ENCODE measurements around the gene ADAMTSL3. TPM values are rescaled to one million over a fixed set of nuclear protein-coding genes. Genes with fewer than 3 reads are reported as not detected.
"Not testable (repeated sequence)": the region's sequence is repeated elsewhere in the genome, so short reads cannot be mapped to it uniquely, and the experiment has no call there.

Gene ADAMTSL3
- total and polyA plus RNA-seq, 2 experiments from 2014 or later = 0.61 to 0.87 TPM

- no peak for TF ChIP-seq REST (IDR thresholded peaks at IDR 0.05; ENCODE audit: unreplicated experiment)
Observed at GRCh38 chr15:84037301-84037700, 383.4 kb downstream of the ADAMTSL3 start (continued).

GRCh38 chr15:84042434-84043056 is 388.6 kb downstream of the ADAMTSL3 start:
- H4K20me1 ChIP-seq (replicated peaks; ENCODE audit: insufficient read depth); H3K4me3 Mint-ChIP-seq; H3K4me1 ChIP-seq (ENCODE audit: insufficient read depth); H3K27me3 ChIP-seq (ENCODE audit: insufficient read depth); H3K4me1 Mint-ChIP-seq; H3K36me3 Mint-ChIP-seq (ENCODE audit: low read depth); H3K27me3 Mint-ChIP-seq (ENCODE audit: insufficient read depth, low read depth, poor library complexity); H3K79me2 ChIP-seq (replicated peaks; ENCODE audit: insufficient read depth); H3F3A ChIP-seq (replicated peaks; ENCODE audit: low read depth); H3K36me3 ChIP-seq (ENCODE audit: insufficient read depth); H3K27ac ChIP-seq (ENCODE audit: low read depth); H3K9me2 ChIP-seq (ENCODE audit: insufficient read depth); H3K27ac Mint-ChIP-seq: not testable (repeated sequence)
- Histone ChIP-seq H3K4me3 (peak overlapping the region; percentile 40), H3K4me2 (peak overlapping the region; percentile 52; the same call in 1 of the 2 replicates), H2AFZ (peak overlapping the region; percentile 83)
- peak; percentile 62 for DNase-seq (ENCODE audit: low spot score)
- peak; percentile 38; the same call in 2 of the 3 replicates for ATAC-seq
- peaks cover 15% of the 10 kb centered on the region; the same call in 2 of the 3 replicates for H3K9me3 Mint-ChIP-seq

GRCh38 chr15:84046064-84046637 is 392.2 kb downstream of the ADAMTSL3 start:
- no peaks in the 10 kb centered on the region for H3K27me3 ChIP-seq (ENCODE audit: insufficient read depth)
- ATAC-seq = no peak
- H3F3A ChIP-seq (replicated peaks; ENCODE audit: low read depth) = no peaks in the 10 kb centered on the region
- no peaks in the 10 kb centered on the region for H4K20me1 ChIP-seq (replicated peaks; ENCODE audit: insufficient read depth)
- no peaks in the 10 kb centered on the region for H3K9me2 ChIP-seq (ENCODE audit: insufficient read depth)
- H3K27ac ChIP-seq (ENCODE audit: low read depth) = no peak overlapping the region
- no peak overlapping the region for H2AFZ ChIP-seq
- Mint-ChIP-seq H3K4me1 (peaks cover 6% of the 10 kb centered on the region), H3K9me3 (peaks cover 15% of the 10 kb centered on the region; the same call in 2 of the 3 replicates), H3K27ac (no peak overlapping the region), H3K4me3 (no peak overlapping the region), H3K27me3 (ENCODE audit: insufficient read depth, low read depth, poor library complexity) (no peaks in the 10 kb centered on the region), H3K36me3 (ENCODE audit: low read depth) (peaks cover 4% of the 10 kb centered on the region; the same call in 1 of the 3 replicates)
- no peak overlapping the region for H3K4me3 ChIP-seq
- no peaks in the 10 kb centered on the region for H3K36me3 ChIP-seq (ENCODE audit: insufficient read depth)
- no peak for DNase-seq (ENCODE audit: low spot score)
- no peak overlapping the region for H3K4me2 ChIP-seq
- no peaks in the 10 kb centered on the region for H3K79me2 ChIP-seq (replicated peaks; ENCODE audit: insufficient read depth)
- H3K4me1 ChIP-seq (ENCODE audit: insufficient read depth) = peaks cover 5% of the 10 kb centered on the region; the same call in 1 of the 2 replicates
- TF ChIP-seq CTCF (conservative IDR thresholded peaks at IDR 0.05; ENCODE audit: low read depth in 2 of 2) (no peak), EZH2phosphoT487 (IDR thresholded peaks at IDR 0.05; ENCODE audit: unreplicated experiment) (no peak), ZNF462 (CRISPR knock-in tag; IDR thresholded peaks at IDR 0.05) (no peak), ZNF114 (CRISPR knock-in tag; IDR thresholded peaks at IDR 0.05) (no peak), EZH2 (IDR thresholded peaks at IDR 0.05; ENCODE audit: low read depth, unreplicated experiment) (no peak)
